Measurements from ENCODE around the gene MIOS.
"Not testable (repeated sequence)": the region's sequence is repeated elsewhere in the genome, so short reads cannot be mapped to it uniquely, and the experiment has no call there.

MIOS gene

DNA sequence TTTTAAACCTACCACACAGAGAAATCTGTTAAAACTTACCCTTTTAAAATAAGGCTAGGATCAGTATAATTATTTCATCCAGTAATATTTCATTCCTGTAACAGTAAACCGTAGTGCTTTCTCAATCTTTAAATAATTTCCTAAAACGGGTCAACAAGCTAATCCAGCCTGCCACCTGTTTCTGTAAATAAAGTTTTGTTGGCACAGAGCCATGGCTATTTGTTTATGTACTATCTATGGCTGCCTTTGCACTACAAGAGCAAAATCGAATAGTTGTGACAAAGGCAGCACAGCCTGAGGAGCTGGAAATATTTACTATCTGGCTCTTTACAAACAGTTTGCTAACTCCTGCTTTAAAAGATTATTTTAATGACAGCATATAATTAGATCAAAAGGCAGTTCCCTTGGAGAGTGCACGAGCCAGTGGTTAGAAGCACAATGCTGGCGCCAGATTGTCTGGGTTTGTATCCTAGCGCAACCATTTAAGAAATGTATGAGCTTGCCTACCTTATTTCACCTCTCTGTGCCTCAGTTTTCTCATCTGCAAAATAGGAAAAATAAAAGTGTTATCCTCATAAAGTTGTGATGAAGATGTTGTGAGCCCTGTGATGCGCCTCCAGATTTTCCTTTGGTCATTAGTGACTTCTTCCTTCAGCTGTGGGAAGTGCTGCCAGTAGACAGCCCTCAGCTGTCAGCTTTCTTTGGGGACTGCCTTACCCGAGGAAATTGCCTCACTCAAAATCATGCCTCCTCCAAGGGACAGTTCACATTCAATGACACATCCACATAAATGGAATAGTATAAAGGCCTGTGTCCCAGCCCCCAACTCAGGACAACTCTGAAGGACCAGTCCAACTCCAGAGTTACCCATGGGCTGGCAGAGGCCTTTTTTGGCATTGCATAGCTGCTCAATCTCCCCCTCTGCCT lies 11.8 kb upstream of the MIOS start:
- no peak for DNase-seq (ENCODE audit: low read depth, low spot score)

DNA sequence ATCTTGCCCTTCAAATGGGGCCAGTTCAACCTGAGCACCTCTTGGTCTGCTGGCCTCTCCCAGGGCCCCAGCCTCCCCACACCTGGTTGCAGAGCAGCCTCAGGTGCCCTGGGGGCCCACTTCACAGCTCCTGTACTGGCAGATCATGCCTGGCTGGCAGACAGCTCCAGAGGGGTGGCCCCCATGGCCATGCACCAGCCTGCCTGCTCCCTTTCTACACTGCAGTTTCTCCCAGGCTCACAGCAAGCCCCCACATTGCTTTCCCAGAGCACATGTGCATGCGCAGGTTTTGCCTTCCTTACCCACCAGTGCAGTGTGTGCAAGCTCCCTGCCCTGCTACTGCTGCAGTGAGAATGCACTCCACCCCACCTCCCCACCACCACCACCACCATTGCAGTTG lies 9.8 kb upstream of the MIOS start:
- no peak for DNase-seq (ENCODE audit: low read depth, low spot score)

GRCh38 chr7:7557252-7557651 lies 9.4 kb upstream of the MIOS start:
- no peak for DNase-seq (ENCODE audit: low read depth, low spot score)

DNA sequence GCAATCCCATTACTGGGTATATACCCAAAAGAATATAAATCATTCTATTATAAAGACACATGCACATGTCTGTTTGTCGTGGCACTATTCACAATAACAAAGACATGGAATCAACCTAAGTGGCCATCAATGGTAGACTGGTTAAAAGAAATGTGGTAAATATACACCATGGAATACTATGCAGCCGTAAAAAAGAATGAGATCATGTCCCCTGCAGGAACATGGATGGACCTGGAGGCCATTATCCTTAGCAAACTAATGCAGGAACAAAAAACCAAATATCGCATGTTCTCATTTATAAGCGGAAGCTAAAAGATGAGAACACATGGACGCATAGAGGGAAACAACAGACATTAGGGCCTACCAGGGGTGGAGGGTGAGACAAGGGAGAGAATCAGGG lies 5.1 kb upstream of the MIOS start:
- not testable (repeated sequence) for DNase-seq (ENCODE audit: low read depth, low spot score)

GRCh38 chr7:7562736-7563135 lies 3.9 kb upstream of the MIOS start:
- no peak for DNase-seq (ENCODE audit: low read depth, low spot score)

DNA sequence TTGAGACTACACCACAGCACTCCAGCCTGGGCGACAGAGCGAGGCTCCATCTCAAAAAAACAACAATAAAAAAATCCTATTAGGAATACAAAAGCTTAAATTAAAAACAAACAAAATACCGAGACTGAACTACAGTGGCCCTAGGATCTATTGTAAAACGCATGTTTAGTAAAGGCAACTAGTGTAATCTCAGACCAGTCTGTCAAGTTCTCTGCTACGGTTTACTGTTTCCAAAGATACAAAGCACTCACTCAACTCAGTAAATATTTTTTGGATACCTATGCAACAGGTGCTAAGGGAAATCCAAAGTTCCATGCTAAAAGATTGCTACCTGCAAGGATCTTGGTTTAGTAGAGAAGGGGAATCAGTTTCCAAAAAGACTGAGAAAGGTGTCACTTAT lies 3.4 kb upstream of the MIOS start:
- DNase-seq (ENCODE audit: low read depth, low spot score): no peak

DNA sequence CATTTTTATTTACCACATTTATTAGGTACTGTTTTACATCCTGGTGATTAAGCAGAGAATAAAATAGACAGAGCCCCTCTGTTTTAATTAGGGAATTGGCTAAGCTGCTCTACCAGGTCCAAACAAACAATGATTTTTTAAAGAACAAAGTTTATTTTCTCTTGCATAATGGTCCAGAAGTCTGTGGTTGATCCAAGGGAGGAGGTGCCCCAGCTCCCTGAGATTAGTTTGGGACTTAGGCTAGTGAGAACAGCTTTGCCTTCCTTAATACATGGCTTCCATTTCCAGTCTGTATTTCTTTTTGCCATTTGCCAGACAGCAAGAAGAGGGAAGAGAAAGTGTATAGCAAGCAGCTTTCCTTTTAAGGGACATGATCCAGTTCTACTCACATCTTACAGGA lies 2.9 kb upstream of the MIOS start:
- no peak for DNase-seq (ENCODE audit: low read depth, low spot score)

DNA sequence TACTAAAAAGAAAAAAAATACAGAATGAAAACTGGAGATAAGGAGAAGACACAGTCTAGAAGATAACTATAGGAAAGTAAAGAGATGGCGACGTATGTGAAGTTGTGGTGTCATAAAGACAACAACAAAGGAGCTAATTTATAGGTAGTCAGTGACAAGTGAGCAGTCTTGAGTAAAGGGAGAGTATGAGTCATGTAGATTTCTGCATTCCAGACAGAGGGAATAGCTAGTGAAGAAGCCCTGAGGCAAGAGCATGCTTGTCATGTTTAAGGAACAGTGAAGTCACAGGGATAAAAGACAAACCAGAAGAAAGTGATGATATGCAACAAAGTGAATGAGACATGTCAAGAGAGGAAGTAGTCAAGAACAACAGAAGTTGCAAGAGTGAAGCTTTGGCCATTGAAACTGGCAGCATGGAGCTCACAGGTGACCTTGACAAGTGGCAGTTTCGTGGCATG lies 2.3 kb upstream of the MIOS start:
- DNase-seq (ENCODE audit: low read depth, low spot score): no peak

- no peak for DNase-seq (ENCODE audit: low read depth, low spot score)
Measured at GRCh38 chr7:7565018-7565680, 1.5 kb upstream of the MIOS start.

DNA sequence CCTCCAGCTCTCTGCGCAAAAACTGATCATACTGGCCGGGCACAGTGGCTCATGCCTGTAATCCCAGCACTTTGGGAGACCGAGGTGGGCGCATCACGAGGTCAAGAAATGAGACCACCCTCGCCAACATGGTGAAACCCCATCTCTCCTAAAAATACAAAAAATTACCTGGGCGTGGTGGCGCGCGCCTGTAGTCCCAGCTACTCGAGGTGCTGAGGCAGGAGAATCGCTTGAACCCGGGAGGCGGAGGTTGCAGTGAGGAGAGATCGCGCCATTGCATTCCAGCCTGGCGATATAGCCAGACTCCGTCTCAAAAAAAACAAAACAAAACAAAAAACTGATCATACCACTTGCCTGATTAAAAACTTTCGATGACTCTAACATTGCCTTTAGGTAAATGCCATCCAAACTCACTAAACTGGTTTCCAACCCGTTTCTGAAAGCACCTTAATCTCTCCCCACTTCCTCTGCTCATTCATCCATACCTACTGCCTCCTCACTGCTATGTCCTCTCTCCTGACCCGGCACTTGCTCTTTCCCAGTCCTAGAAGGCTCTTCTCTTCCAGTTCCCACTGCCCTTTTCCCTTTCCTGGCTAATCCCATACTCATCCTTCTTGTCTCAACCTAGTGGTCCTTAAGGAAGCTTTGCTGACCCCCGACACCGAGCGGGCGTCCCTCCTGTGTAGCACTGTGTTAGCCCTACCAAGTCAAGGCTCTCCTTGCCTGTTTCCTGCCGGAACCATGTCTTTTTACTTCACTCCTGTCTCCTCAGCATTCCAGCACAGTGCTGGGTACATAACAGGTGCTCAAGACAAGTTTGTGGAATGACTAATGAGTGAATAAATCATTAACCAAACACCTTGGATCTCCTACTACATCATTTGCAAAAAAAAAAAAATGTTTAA lies 686 bp upstream of the MIOS start:
- DNase-seq (ENCODE audit: low read depth, low spot score): no peak

DNA sequence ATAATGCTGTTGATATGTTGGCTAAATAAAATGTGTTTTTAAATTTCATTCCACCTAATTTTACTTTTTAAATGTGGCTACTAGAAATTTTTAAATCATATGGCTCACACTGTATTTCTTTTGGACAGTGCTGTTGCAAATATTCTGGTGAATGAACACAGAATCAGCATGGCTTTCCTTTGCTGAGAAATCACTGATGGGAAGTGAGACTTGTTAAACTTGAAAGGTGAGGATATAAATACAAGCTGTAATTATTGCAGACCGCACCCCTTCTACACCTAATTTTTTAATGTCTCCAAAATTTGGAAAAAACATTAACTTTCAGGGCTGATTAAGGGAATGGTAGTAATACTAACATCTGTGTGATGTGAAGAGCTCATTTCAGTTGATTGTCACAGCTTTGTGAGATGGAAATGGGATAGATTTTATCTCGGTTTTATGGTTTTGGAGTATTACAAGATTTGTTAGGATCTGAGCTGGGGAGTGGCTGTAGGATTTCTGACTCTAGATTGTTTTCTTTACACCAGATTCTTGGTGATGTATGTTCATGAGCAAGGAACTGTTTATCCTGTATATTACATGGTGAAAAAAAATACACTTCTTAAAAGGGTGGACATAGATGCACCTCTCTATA lies 1.3 kb downstream of the MIOS start:
- DNase-seq (ENCODE audit: low read depth, low spot score): no peak

DNA sequence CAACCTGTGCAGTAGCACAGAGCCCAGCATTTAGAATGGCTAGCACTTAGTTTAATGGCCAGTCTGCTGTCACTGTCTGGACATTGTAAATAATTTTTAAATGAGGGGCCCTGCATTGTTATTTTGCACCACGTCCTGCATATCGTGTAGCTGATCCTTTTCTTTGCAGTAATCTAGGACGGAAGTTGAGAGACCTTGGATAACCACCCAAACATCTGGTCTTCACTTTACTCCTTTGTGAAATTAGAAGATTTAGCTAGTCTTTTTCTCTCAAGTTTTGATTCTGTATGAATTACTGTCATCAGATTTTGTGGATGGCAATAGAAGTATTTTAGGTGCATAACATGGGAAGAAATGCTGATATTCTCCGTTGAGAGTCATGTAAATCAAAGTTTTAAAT lies 1.9 kb downstream of the MIOS start:
- DNase-seq (ENCODE audit: low read depth, low spot score): no peak

DNA sequence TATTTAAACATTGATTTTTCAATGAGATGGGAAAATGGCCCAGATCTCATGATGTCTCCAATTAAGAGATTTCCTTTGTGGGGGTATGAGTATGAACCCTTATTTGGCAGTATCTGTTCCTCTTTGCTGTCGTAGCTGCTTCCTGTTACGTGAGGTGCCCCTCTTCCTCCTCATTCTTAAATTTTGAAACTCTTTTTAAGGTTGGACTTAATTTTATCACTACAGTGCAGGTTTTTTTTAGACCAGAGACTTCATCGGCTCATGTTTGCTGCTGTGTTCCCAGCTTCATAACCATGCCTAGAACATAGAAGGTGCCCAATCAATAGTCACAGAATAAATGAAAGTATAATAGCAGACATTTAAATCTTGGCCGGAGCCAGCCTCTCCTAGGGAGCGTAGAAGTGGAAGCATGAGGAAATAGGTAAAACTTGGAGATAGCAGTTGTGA lies 2.4 kb downstream of the MIOS start:
- no peak for DNase-seq (ENCODE audit: low read depth, low spot score)

GRCh38 chr7:7569615-7570014 lies 2.9 kb downstream of the MIOS start:
- no peak for DNase-seq (ENCODE audit: low read depth, low spot score)

DNA sequence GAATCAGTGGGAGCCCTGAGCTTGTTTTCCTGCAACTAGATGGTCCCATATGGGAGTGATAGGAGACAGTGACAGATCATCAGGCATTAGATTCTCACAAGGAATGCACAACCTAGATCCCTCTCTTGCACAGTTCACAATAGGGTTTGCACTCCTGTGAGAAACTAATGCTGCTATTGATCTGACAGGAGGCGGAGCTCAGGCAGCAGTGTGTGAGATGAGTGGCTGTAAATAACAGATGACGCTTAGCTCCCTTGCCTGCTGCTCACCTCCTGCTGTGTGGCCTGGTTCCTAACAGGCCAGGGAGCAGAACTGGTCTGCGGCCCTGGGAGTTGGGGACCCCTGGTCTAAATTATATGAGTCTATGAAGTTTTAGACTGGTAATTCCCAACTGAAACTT lies 3.9 kb downstream of the MIOS start:
- DNase-seq (ENCODE audit: low read depth, low spot score): no peak

DNA sequence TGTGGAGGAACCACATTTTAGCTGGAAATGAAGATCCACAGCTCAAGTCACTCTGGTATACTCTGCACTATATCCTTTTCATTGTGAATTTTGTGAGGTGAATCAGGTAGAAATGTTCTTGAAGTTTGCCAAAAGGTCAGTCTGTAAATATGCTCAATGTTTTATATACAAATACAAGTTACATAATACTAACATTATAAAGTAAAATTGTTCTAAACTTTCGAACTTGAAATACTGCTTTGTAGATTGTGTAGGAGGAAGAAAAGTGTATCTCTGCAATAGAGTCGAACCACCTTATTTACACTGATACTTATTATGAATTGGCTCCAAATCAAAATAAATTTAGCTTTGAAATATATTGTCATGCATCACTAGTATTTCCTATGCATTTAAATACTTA lies 7.0 kb downstream of the MIOS start:
- no peak for DNase-seq (ENCODE audit: low read depth, low spot score)

DNA sequence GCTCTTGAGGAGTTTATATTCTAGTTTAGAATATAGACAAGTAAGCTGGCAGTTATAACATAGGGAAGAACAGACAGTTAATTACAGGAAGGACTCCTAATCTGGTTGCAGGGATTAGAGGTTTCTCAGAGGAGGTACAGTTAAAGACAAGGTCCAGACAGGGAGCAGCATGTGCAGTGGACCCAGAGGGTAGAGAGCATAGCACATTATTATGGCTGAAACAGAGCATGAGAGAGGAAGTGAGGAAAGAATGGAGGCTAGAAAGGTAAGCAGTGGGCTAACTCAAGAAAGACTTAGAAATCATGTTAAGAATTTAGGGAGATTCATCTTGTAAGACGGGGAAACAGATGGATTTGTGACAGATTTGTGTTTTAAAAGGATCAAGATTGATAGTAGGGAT lies 9.7 kb downstream of the MIOS start:
- no peak for DNase-seq (ENCODE audit: low read depth, low spot score)

GRCh38 chr7:7577888-7578287 lies 11.2 kb downstream of the MIOS start:
- no peak for DNase-seq (ENCODE audit: low read depth, low spot score)

GRCh38 chr7:7579638-7580037 lies 13.0 kb downstream of the MIOS start:
- no peak for DNase-seq (ENCODE audit: low read depth, low spot score)

GRCh38 chr7:7581531-7582179 lies 15.0 kb downstream of the MIOS start:
- DNase-seq (ENCODE audit: low read depth, low spot score): no peak

DNA sequence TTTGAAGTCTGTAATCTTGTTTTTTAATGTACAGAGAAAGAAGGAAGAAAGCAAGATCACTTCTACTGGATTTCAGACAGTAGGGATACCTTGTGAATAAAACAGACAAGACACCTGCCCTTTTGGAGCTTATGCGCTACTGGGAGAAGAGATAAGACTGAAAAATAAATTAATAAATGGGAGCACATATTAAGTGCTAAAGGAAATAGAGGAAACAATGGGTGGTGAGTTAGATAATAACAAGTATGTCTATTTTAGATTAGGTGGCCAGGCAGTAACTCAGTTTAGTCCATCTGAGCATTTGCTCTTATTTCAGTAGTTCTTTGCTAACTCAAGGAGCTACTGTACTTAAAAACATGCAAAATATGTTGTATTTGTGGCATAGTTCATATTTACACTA lies 15.9 kb downstream of the MIOS start:
- DNase-seq (ENCODE audit: low read depth, low spot score): no peak

Measured in brain pericyte (primary cell).